Measurements from ENCODE around the gene MGME1.

MGME1 gene
- total RNA-seq = 9.0 to 20.6 reads per million in 2 donors

- peak; percentile 96 to 100 (median 99) for DNase-seq
Observed at GRCh38 chr20:17968366-17969277, at the start of gene MGME1, which contains the start of gene SNX5. Gene MGME1, plus strand, starts transcription at chr20:17969018. Its CDS starts 842 bp downstream, at chr20:17969860. Gene SNX5, minus strand, starts transcription at chr20:17968794. Its CDS starts 369 bp downstream, at chr20:17968425.

GRCh38 chr20:17919149-17919548, 49.7 kb upstream of the MGME1 start:
- no peak for DNase-seq

GRCh38 chr20:17921774-17922173, 47.0 kb upstream of the MGME1 start:
- no peak for DNase-seq

GRCh38 chr20:17925141-17925939, 43.5 kb upstream of the MGME1 start:
- DNase-seq = no peak

- no peak for DNase-seq
Observed at GRCh38 chr20:17925940-17926300, 42.9 kb upstream of the MGME1 start.

- no peak for DNase-seq
Observed at GRCh38 chr20:17928211-17928611, 40.6 kb upstream of the MGME1 start.

GRCh38 chr20:17928633-17929311, 40.0 kb upstream of the MGME1 start:
- DNase-seq = no peak

- no peak for DNase-seq
Observed at GRCh38 chr20:17931513-17931912, 37.3 kb upstream of the MGME1 start.

GRCh38 chr20:17932396-17932795, 36.4 kb upstream of the MGME1 start:
- no peak for DNase-seq

GRCh38 chr20:17933121-17933520, 35.7 kb upstream of the MGME1 start:
- DNase-seq = no peak

- DNase-seq = no peak
Observed at GRCh38 chr20:17933711-17934110, 35.1 kb upstream of the MGME1 start.

GRCh38 chr20:17934141-17934862, 34.5 kb upstream of the MGME1 start:
- DNase-seq = no peak

- DNase-seq = no peak
Observed at GRCh38 chr20:17935186-17935585, 33.6 kb upstream of the MGME1 start.

- no peak for DNase-seq
Observed at GRCh38 chr20:17935761-17936160, 33.1 kb upstream of the MGME1 start.

- DNase-seq = no peak
Observed at GRCh38 chr20:17936286-17936760, 32.5 kb upstream of the MGME1 start.

GRCh38 chr20:17936761-17937732, 31.8 kb upstream of the MGME1 start:
- DNase-seq = no peak

GRCh38 chr20:17938871-17939619, 29.8 kb upstream of the MGME1 start:
- peak in 4 of 5 experiments; percentile 10 to 66 (median 38) for DNase-seq

- no peak for DNase-seq
Observed at GRCh38 chr20:17939622-17940223, 29.1 kb upstream of the MGME1 start.

GRCh38 chr20:17940224-17940971, 28.4 kb upstream of the MGME1 start:
- DNase-seq = no peak
